GM12892 (cell line): ENCODE measurements around the gene CRIM1.

ENCODE experiments used
- POLR2A ChIP-seq: IDR thresholded peaks from 2 replicates; pipeline ENCODE4 v1.6.1; 2011; ENCODE audit warnings: low read depth, low read length, control low read depth
- POLR2AphosphoS5 ChIP-seq: IDR thresholded peaks from 2 replicates; pipeline ENCODE4 v1.6.1; 2011; ENCODE audit warnings: low read depth, low read length, control low read depth
- TAF1 ChIP-seq: IDR thresholded peaks from 2 replicates; pipeline ENCODE4 v1.6.1; 2011; ENCODE audit warnings: low read depth, mild to moderate bottlenecking, control low read depth, low read length, borderline replicate concordance

DNA sequence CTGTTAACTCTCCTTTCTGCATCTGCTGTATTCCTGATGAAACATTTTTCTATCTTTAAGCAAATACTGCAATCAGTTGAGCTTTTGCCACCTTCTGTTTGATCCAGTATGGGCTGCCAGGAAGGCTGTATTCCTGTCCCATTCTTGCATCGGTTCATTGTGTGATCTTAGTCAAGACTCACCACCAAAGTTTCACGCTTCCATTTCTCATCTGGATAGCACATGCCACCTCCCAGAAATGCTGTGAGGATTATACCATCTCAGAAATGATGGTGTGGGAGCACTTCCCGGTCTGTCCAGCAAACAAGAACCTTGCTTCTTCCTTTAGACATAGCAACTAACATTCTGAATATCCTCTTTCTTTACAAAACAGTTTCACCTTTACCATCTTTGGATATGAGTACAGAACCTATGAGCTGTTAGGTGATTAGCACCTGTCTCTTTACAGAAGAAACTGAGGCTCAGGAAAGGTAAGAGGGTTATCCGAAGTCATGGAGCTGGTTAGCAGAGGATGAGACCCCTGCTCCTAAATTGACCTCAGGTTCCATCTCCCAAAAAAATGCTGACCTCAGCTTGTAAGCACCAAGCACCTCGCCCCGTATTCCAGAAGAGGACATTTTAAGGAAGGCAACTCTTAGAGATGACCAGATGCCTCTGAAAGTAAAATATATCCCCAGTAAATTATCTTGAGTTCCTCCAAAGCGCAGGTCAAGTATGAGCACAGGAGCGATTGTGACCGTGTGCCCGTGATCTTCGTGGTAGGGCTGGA is 185.6 kb downstream of the CRIM1 start:
- TF ChIP-seq POLR2A: no peak
- no peak for TF ChIP-seq POLR2AphosphoS5
- no peak for TF ChIP-seq TAF1
